Smooth muscle cell (in vitro differentiated cells): ENCODE data around the gene AEBP2. TPM values are rescaled to one million over a fixed set of nuclear protein-coding genes. Genes with fewer than 3 reads are reported as not detected.

Experiments
- DNase-seq: peaks from one replicate; lab custom pipeline; 2025; ENCODE audit not compliant: unreplicated experiment; lab: John Stamatoyannopoulos, UW
- H2AFZ ChIP-seq: fragments of 200-600 bp; sonication (generic); 2 replicates; pipeline ENCODE4 v1.6.0; 2016; ENCODE audit warnings: antibody characterized with exemption, low read depth, mild to moderate bottlenecking
- H3F3A ChIP-seq: fragments of 200-600 bp; sonication (generic); 2 replicates; pipeline ENCODE4 v1.6.0; 2017; ENCODE audit warnings: antibody characterized with exemption, low read depth
- H3K27ac ChIP-seq: fragments of 200-600 bp; sonication (generic); 2 replicates; pipeline ENCODE4 v1.5.1; 2016; ENCODE audit warnings: low read depth, mild to moderate bottlenecking
- H3K27me3 ChIP-seq: fragments of 200-600 bp; sonication (generic); 2 replicates; pipeline ENCODE4 v1.6.1; 2016; ENCODE audit warnings: low read depth, mild to moderate bottlenecking
- H3K36me3 ChIP-seq: fragments of 200-600 bp; sonication (generic); 2 replicates; pipeline ENCODE4 v1.5.1; 2016; ENCODE audit warnings: low read depth
- H3K4me1 ChIP-seq: fragments of 200-600 bp; sonication (generic); 2 replicates; pipeline ENCODE4 v1.5.1; 2016; ENCODE audit warnings: low read depth
- H3K4me2 ChIP-seq: fragments of 200-600 bp; sonication (generic); 2 replicates; pipeline ENCODE4 v1.6.0; 2016; ENCODE audit warnings: mild to moderate bottlenecking
- H3K4me3 ChIP-seq: fragments of 200-600 bp; sonication (generic); 2 replicates; pipeline ENCODE4 v1.5.1; 2016; ENCODE audit warnings: mild to moderate bottlenecking
- H3K79me2 ChIP-seq: fragments of 200-600 bp; sonication (generic); 2 replicates; pipeline ENCODE4 v1.6.0; 2016; ENCODE audit warnings: low read depth, mild to moderate bottlenecking
- H3K9ac ChIP-seq: fragments of 200-600 bp; sonication (generic); 2 replicates; pipeline ENCODE4 v1.6.0; 2016; ENCODE audit warnings: low read depth
- H3K9me3 ChIP-seq: fragments of 200-600 bp; sonication (generic); replicated peaks from 2 replicates; pipeline ENCODE4 v1.5.1; 2016; ENCODE audit warnings: low read depth
- H4K20me1 ChIP-seq: fragments of 200-600 bp; sonication (generic); 2 replicates; pipeline ENCODE4 v1.6.0; 2016; ENCODE audit warnings: low read depth
- WGBS: methylation state at CpG from one replicate; pipeline ENCODE4 v1.1.7; 2016; ENCODE audit warnings: low lambda C conversion rate; 5-methylcytosine and 5-hydroxymethylcytosine counted together
- polyA plus RNA-seq: library from polyadenylated mRNA; unstranded; fragments of >200 nt; fragmentation: Nextera tagmentation; extraction: Ambion mirVana; gene quantifications from 2 replicates; pipeline ENCODE4 v1.2.1, GENCODE V29; 2016
- total RNA-seq: library from RNA; depleted of rRNA; stranded (reverse); fragments of >200 nt; gene quantifications from 2 replicates; pipeline ENCODE4 v1.2.3, GENCODE V29; 2014
- TF ChIP-seq, protein P1 (sequence below): fragments of 200-600 bp; sonication (generic); IDR thresholded peaks from 2 replicates; pipeline ENCODE4 v1.5.1; 2017; ENCODE audit warnings: borderline replicate concordance, mild to moderate bottlenecking, antibody characterized with exemption; ENCODE audit not compliant: insufficient read depth, poor library complexity, severe bottlenecking

Gene AEBP2
- total and polyA plus RNA-seq, 2 experiments from 2014 or later = 7.6 to 24.5 TPM

GRCh38 chr12:19510461-19510860 is 71.2 kb downstream of the AEBP2 start:
- no peaks in the 10 kb centered on the region for H3K9me3 ChIP-seq
- H3K4me2 ChIP-seq = no peak overlapping the region
- no peak overlapping the region for H3K9ac ChIP-seq
- H2AFZ ChIP-seq = no peak overlapping the region
- H3K4me3 ChIP-seq = no peak overlapping the region
- H3K4me1 ChIP-seq = no peaks in the 10 kb centered on the region
- whole genome bisulfite sequencing = 98% methylated on average over 4 of the region's 4 CpGs
- peaks cover 52% of the 10 kb centered on the region for H4K20me1 ChIP-seq
- H3K27ac ChIP-seq = no peak overlapping the region
- H3K79me2 ChIP-seq = peaks cover 51% of the 10 kb centered on the region
- H3F3A ChIP-seq = no peaks in the 10 kb centered on the region
- no peaks in the 10 kb centered on the region for H3K36me3 ChIP-seq
- H3K27me3 ChIP-seq = no peaks in the 10 kb centered on the region
- TF ChIP-seq, protein P1, sequence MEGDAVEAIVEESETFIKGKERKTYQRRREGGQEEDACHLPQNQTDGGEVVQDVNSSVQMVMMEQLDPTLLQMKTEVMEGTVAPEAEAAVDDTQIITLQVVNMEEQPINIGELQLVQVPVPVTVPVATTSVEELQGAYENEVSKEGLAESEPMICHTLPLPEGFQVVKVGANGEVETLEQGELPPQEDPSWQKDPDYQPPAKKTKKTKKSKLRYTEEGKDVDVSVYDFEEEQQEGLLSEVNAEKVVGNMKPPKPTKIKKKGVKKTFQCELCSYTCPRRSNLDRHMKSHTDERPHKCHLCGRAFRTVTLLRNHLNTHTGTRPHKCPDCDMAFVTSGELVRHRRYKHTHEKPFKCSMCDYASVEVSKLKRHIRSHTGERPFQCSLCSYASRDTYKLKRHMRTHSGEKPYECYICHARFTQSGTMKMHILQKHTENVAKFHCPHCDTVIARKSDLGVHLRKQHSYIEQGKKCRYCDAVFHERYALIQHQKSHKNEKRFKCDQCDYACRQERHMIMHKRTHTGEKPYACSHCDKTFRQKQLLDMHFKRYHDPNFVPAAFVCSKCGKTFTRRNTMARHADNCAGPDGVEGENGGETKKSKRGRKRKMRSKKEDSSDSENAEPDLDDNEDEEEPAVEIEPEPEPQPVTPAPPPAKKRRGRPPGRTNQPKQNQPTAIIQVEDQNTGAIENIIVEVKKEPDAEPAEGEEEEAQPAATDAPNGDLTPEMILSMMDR = no peak
- no peak for DNase-seq

GRCh38 chr12:19515179-19515578 is 75.9 kb downstream of the AEBP2 start:
- H3K36me3 ChIP-seq = no peaks in the 10 kb centered on the region
- no peak overlapping the region for H3K9ac ChIP-seq
- no peaks in the 10 kb centered on the region for H3F3A ChIP-seq
- peaks cover 18% of the 10 kb centered on the region for H3K79me2 ChIP-seq
- no peak overlapping the region for H3K4me2 ChIP-seq
- H4K20me1 ChIP-seq = peaks cover 15% of the 10 kb centered on the region
- no peak for DNase-seq
- TF ChIP-seq, protein P1 = no peak
- H3K4me1 ChIP-seq = no peaks in the 10 kb centered on the region
- no peak overlapping the region for H3K4me3 ChIP-seq
- H3K9me3 ChIP-seq = no peaks in the 10 kb centered on the region
- H3K27ac ChIP-seq = peak overlapping the region; percentile 68
- no peaks in the 10 kb centered on the region for H3K27me3 ChIP-seq
- H2AFZ ChIP-seq = no peak overlapping the region
- 61% methylated on average over 5 of the region's 5 CpGs for WGBS

- H3K4me3 ChIP-seq = no peak overlapping the region
- H3F3A ChIP-seq = no peaks in the 10 kb centered on the region
- no peaks in the 10 kb centered on the region for H3K36me3 ChIP-seq
- no peak overlapping the region for H2AFZ ChIP-seq
- no peak for DNase-seq
- 100% methylated on average over 1 of the region's 1 CpG for WGBS
- H3K79me2 ChIP-seq = peaks cover 13% of the 10 kb centered on the region
- TF ChIP-seq, protein P1 = no peak
- H3K27me3 ChIP-seq = no peaks in the 10 kb centered on the region
- H3K27ac ChIP-seq = no peak overlapping the region
- H3K9ac ChIP-seq = no peak overlapping the region
- no peaks in the 10 kb centered on the region for H3K9me3 ChIP-seq
- H3K4me1 ChIP-seq = no peaks in the 10 kb centered on the region
- H3K4me2 ChIP-seq = no peak overlapping the region
- H4K20me1 ChIP-seq = peaks cover 5% of the 10 kb centered on the region
Observed at GRCh38 chr12:19517583-19517982, 78.3 kb downstream of the AEBP2 start.

GRCh38 chr12:19518209-19518608 is 78.9 kb downstream of the AEBP2 start:
- H2AFZ ChIP-seq = no peak overlapping the region
- no peaks in the 10 kb centered on the region for H3K36me3 ChIP-seq
- no peak overlapping the region for H3K9ac ChIP-seq
- no peaks in the 10 kb centered on the region for H3F3A ChIP-seq
- WGBS = 100% methylated on average over 1 of the region's 1 CpG
- no peak overlapping the region for H3K4me2 ChIP-seq
- H3K27ac ChIP-seq = no peak overlapping the region
- TF ChIP-seq, protein P1 = no peak
- no peaks in the 10 kb centered on the region for H3K27me3 ChIP-seq
- no peak for DNase-seq
- peaks cover 13% of the 10 kb centered on the region for H3K79me2 ChIP-seq
- peaks cover 5% of the 10 kb centered on the region for H4K20me1 ChIP-seq
- H3K4me1 ChIP-seq = no peaks in the 10 kb centered on the region
- H3K4me3 ChIP-seq = no peak overlapping the region
- H3K9me3 ChIP-seq = no peaks in the 10 kb centered on the region
